ENCODE results near the gene CDYL. TPM values are rescaled to one million over a fixed set of nuclear protein-coding genes. Genes with fewer than 3 reads are reported as not detected.
A peak's percentile ranks its signal among the peaks of the same experiment; 100 is the strongest.

CDYL gene
- total RNA-seq, 1 donor from 2014 or later: 46.1 TPM

DNA sequence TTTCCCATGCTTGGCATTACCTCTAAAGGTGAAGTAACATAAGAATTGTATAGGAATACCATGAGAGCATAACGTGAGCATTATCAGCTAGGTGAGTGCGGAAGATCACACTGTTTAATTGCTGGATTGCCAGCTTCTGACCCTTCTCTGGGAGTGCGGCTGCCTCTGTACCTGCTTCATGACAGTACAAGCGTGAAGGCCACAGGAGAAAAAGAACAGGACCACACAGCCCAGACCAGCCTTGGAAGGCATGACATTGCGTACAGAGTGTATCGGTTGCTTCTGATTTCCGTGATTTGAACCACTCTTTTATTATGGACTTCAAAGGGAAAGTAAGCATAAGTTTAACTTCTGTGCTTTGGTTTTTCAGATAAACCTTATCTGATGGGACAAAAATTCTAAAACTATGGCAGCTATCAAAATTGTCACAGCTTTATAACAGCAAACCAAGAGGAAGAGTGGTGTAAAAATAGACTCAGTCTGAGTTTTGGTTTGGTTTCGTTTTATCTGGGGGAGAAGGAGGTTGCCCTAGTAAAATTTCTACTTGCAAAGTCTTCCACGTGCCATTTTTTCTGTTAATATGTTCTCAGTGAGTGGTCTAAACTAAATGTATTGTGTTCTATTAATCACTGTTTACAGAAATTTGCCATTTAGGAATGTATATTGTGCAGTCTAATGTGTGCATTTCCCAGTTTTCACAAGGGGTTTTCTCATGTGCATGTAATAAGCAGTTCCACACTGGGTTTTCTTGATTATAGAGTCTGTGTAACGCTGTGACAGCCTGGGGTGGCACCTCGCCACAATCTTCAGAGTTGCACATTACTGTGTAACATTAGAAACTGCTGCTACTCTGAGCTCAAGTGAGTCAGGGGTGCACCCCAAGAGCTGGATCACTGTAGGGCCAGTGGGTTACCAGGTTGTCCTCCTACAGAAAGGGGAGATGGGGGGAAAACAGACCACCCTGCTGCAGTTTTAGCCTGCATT is 130.4 kb downstream of the CDYL start:
- peaks cover 1% of the 10 kb centered on the region for H3K36me3 ChIP-seq (ENCODE audit: control insufficient read depth, insufficient read depth, low read length)
- H3K4me3 ChIP-seq (ENCODE audit: low read depth, low read length): no peak overlapping the region
- no peak for DNase-seq (ENCODE audit: low read depth)
- no peaks in the 10 kb centered on the region for H3K27me3 ChIP-seq (ENCODE audit: control insufficient read depth, insufficient read depth, low read length)
- FAIRE-seq: no peak
- TF ChIP-seq, protein P1, sequence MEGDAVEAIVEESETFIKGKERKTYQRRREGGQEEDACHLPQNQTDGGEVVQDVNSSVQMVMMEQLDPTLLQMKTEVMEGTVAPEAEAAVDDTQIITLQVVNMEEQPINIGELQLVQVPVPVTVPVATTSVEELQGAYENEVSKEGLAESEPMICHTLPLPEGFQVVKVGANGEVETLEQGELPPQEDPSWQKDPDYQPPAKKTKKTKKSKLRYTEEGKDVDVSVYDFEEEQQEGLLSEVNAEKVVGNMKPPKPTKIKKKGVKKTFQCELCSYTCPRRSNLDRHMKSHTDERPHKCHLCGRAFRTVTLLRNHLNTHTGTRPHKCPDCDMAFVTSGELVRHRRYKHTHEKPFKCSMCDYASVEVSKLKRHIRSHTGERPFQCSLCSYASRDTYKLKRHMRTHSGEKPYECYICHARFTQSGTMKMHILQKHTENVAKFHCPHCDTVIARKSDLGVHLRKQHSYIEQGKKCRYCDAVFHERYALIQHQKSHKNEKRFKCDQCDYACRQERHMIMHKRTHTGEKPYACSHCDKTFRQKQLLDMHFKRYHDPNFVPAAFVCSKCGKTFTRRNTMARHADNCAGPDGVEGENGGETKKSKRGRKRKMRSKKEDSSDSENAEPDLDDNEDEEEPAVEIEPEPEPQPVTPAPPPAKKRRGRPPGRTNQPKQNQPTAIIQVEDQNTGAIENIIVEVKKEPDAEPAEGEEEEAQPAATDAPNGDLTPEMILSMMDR (IDR thresholded peaks at IDR 0.05; ENCODE audit: insufficient read depth, low read length, severe bottlenecking): no peak

DNA sequence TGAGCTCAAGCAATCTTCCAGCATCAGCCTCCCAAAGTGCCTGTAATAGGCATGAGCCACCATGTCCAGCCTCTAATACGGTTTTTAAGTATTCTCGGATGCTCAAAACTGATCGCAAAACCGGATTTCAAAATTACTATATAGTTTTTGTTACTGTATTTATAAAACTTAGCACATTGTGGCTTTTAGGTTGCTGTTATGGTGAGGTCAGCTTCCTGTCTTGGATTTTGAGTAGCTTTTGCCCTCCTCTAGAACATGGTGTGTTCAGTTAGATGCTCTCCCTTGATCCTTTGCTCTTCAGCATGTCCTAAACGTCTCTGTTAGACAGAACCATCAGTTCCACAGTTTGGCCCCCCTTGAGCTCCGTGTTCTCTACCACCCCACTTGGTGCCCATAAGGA is 131.4 kb downstream of the CDYL start:
- FAIRE-seq (no peak), DNase-seq (ENCODE audit: low read depth) (no peak)
- no peaks in the 10 kb centered on the region for H3K27me3 ChIP-seq (ENCODE audit: control insufficient read depth, insufficient read depth, low read length)
- no peak overlapping the region for H3K4me3 ChIP-seq (ENCODE audit: low read depth, low read length)
- TF ChIP-seq, protein P1 (IDR thresholded peaks at IDR 0.05; ENCODE audit: insufficient read depth, low read length, severe bottlenecking): no peak
- no peaks in the 10 kb centered on the region for H3K36me3 ChIP-seq (ENCODE audit: control insufficient read depth, insufficient read depth, low read length)

DNA sequence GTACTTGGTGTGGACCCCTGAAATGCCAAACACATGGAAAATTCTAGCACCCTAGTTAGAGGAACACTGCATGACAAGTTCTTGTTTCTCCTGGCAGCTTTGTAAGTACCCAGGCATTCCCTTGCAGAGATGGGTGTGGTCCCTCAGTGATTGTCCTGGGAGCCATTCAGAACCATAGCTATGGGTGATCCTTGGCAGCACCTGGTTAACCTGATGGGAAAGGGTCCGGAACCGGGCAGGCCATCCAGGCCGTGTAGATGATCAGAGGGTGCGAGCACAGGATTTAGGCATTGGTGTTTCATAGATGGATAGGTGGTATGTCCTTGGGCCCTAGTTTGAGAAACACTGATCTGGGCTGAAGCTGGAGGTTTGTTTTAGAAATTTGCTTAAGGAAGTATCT is 131.9 kb downstream of the CDYL start:
- DNase-seq (ENCODE audit: low read depth): no peak
- FAIRE-seq: no peak
- TF ChIP-seq, protein P1 (IDR thresholded peaks at IDR 0.05; ENCODE audit: insufficient read depth, low read length, severe bottlenecking): no peak
- Histone ChIP-seq H3K36me3 (ENCODE audit: control insufficient read depth, insufficient read depth, low read length) (no peaks in the 10 kb centered on the region), H3K4me3 (ENCODE audit: low read depth, low read length) (no peak overlapping the region), H3K27me3 (ENCODE audit: control insufficient read depth, insufficient read depth, low read length) (no peaks in the 10 kb centered on the region)

DNA sequence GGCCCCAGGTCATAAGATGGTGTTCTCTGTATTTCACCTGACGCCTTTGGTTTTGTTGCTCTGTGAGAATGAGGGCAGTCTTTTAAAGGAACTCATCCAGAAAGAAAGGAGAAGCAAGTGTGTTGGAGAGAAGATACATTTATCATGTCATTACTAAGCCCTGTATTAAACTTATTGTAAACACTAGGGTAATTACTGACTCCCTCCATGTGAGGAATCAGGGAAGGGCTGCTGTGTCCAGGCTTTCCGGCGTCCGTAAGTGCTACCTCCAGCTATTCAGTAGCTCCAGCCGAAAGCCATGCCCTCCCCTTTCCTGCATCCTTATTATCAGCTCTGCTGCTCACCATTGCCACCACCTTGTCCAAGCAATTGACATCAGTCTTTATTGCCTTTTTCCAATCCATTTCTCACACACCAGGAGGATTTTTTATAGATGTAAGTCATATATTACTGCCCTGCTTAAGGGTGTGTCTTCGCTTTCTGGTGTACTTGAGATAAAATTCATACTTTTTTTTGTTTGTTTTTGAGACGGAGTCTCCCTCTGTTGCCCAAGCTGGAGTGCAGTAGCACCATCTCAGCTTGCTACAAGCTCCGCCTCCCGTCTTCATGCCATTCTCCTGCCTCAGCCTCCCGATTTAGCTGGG is 133.0 kb downstream of the CDYL start:
- no peaks in the 10 kb centered on the region for H3K36me3 ChIP-seq (ENCODE audit: control insufficient read depth, insufficient read depth, low read length)

DNA sequence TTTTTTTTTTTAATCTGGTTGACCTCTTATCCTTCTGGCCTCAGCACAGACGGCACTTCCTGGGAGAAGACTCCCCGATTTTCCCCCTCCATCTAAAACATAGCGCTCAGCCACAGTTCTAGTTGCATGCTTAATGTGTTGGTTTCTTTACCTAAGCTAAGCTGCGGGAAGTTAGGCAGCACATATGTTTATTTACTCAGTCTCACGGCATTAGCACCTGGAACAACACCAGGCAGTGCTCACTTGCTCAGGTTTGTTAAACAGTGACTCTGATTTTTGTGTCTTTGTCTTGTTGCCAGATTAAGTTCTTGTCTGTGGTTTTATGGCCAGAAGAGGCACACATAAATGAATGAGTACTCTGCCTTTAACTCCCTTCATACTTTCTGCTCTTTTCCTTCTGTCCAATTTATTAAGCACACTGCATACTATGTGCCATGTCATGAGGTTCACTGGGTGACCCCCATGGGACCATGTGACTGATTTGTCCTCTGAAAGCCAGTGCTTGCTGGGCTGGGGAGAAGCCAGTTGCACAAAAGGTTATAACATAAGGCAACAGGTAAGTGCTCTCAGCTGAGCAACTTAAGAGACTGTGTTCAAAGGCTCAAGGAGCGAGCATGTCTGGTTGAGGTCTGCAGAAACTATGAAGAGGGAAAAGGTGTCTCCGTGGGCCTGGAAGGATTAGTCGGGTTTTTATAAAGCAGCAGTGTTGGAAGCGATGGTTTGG is 134.0 kb downstream of the CDYL start:
- TF ChIP-seq, protein P1 (IDR thresholded peaks at IDR 0.05; ENCODE audit: insufficient read depth, low read length, severe bottlenecking): no peak
- DNase-seq (ENCODE audit: low read depth) (peak; percentile 32), FAIRE-seq (no peak)
- Histone ChIP-seq H3K4me3 (ENCODE audit: low read depth, low read length) (no peak overlapping the region), H3K36me3 (ENCODE audit: control insufficient read depth, insufficient read depth, low read length) (no peaks in the 10 kb centered on the region), H3K27me3 (ENCODE audit: control insufficient read depth, insufficient read depth, low read length) (no peaks in the 10 kb centered on the region)

More for the DNA sequence above, 133.0 kb downstream of the CDYL start:
- H3K27me3 ChIP-seq (ENCODE audit: control insufficient read depth, insufficient read depth, low read length): no peaks in the 10 kb centered on the region
- TF ChIP-seq, protein P1 (IDR thresholded peaks at IDR 0.05; ENCODE audit: insufficient read depth, low read length, severe bottlenecking): no peak
- no peak for FAIRE-seq
- DNase-seq (ENCODE audit: low read depth): no peak
- no peak overlapping the region for H3K4me3 ChIP-seq (ENCODE audit: low read depth, low read length)
